Activated CD8-positive, alpha-beta memory T cell treated with anti-CD3 and anti-CD28 coated beads, Interleukin-2, amount 50 U/mL, for 1 hour (primary cell): Measurements from ENCODE around the gene CCDC138.

ENCODE experiments used
- DNase-seq: peaks from one replicate; pipeline ENCODE4 v3.0.0-alpha.2; 2020; ENCODE audit errors: extremely low read depth

Gene CCDC138

GRCh38 chr2:108894766-108895165 is 108.2 kb downstream of the CCDC138 start:
- no peak for DNase-seq

GRCh38 chr2:108895188-108895587 is 108.6 kb downstream of the CCDC138 start:
- no peak for DNase-seq

GRCh38 chr2:108896741-108897140 is 110.2 kb downstream of the CCDC138 start:
- no peak for DNase-seq

- DNase-seq, result no peak
Observed at GRCh38 chr2:108898315-108899082, 111.9 kb downstream of the CCDC138 start.

GRCh38 chr2:108904680-108905079 is 118.1 kb downstream of the CCDC138 start:
- no peak for DNase-seq

- DNase-seq, result no peak
Observed at GRCh38 chr2:108905176-108905575, 118.6 kb downstream of the CCDC138 start.

- no peak for DNase-seq
Observed at GRCh38 chr2:108905906-108906305, 119.3 kb downstream of the CCDC138 start.

- no peak for DNase-seq
Observed at GRCh38 chr2:108906403-108907077, 120.0 kb downstream of the CCDC138 start.

- no peak for DNase-seq
Observed at GRCh38 chr2:108907822-108908712, 121.5 kb downstream of the CCDC138 start.

GRCh38 chr2:108908713-108909070 is 122.1 kb downstream of the CCDC138 start:
- no peak for DNase-seq

- DNase-seq, result no peak
Observed at GRCh38 chr2:108909275-108909823, 122.8 kb downstream of the CCDC138 start.

- no peak for DNase-seq
Observed at GRCh38 chr2:108910011-108910431, 123.5 kb downstream of the CCDC138 start.

- DNase-seq, result no peak
Observed at GRCh38 chr2:108910541-108911396, 124.2 kb downstream of the CCDC138 start.

GRCh38 chr2:108911401-108911800 is 124.8 kb downstream of the CCDC138 start:
- DNase-seq, result no peak

GRCh38 chr2:108911807-108912628 is 125.4 kb downstream of the CCDC138 start:
- no peak for DNase-seq

- DNase-seq, result no peak
Observed at GRCh38 chr2:108912629-108912902, 126.0 kb downstream of the CCDC138 start.

- no peak for DNase-seq
Observed at GRCh38 chr2:108916122-108916795, 129.7 kb downstream of the CCDC138 start.

- DNase-seq, result no peak
Observed at GRCh38 chr2:108916796-108917421, 130.3 kb downstream of the CCDC138 start.

GRCh38 chr2:108917526-108917925 is 131.0 kb downstream of the CCDC138 start:
- no peak for DNase-seq
